ENCODE measurements around the gene LCE1E.

The LCE1E gene

GRCh38 chr1:152783095-152783494 is 3.0 kb upstream of the LCE1E start:
- DNase-seq, result no peak

- no peak for DNase-seq
These were observed 9.6 kb downstream of the LCE1E start for GRCh38 chr1:152795686-152796085.

- no peak for DNase-seq
These were observed 10.4 kb downstream of the LCE1E start, which contains the start of gene LCE1D for GRCh38 chr1:152796421-152796820. Gene LCE1D, plus strand, starts transcription at chr1:152796721. Its CDS starts 1,074 bp downstream, at chr1:152797795.

GRCh38 chr1:152801333-152801732 is 15.3 kb downstream of the LCE1E start:
- DNase-seq, result no peak

GRCh38 chr1:152806576-152806975 is 20.5 kb downstream of the LCE1E start, which contains the start of gene LCE1C:
Gene LCE1C, minus strand, starts transcription at chr1:152806651. Its CDS starts 1,173 bp downstream, at chr1:152805478.
- no peak for DNase-seq

GRCh38 chr1:152811050-152811449 is 25.0 kb downstream of the LCE1E start:
- no peak for DNase-seq

- DNase-seq, result no peak
These were observed 25.6 kb downstream of the LCE1E start, which contains the start of gene LCE1B for GRCh38 chr1:152811671-152812070. Gene LCE1B, plus strand, starts transcription at chr1:152811971. Its CDS starts 476 bp downstream, at chr1:152812447.

- DNase-seq, result no peak
These were observed 31.3 kb downstream of the LCE1E start for GRCh38 chr1:152817309-152817708.

GRCh38 chr1:152823294-152823693 is 37.2 kb downstream of the LCE1E start:
- no peak for DNase-seq

GRCh38 chr1:152824964-152825363 is 38.9 kb downstream of the LCE1E start:
- DNase-seq, result no peak

GRCh38 chr1:152827173-152827572 is 41.1 kb downstream of the LCE1E start, which contains the start of gene LCE1A:
Gene LCE1A, plus strand, starts transcription at chr1:152827473. Its CDS starts 0 bp downstream, at chr1:152827473.
- no peak for DNase-seq

GRCh38 chr1:152836870-152837269 is 50.8 kb downstream of the LCE1E start:
- DNase-seq, result no peak

Data from eye (tissue), 1 donor.